ENCODE data around the gene GP9.
A peak's percentile ranks its signal among the peaks of the same experiment; 100 is the strongest.
"Not testable (repeated sequence)": the region's sequence is repeated elsewhere in the genome, so short reads cannot be mapped to it uniquely, and the experiment has no call there.

GP9 gene

DNA sequence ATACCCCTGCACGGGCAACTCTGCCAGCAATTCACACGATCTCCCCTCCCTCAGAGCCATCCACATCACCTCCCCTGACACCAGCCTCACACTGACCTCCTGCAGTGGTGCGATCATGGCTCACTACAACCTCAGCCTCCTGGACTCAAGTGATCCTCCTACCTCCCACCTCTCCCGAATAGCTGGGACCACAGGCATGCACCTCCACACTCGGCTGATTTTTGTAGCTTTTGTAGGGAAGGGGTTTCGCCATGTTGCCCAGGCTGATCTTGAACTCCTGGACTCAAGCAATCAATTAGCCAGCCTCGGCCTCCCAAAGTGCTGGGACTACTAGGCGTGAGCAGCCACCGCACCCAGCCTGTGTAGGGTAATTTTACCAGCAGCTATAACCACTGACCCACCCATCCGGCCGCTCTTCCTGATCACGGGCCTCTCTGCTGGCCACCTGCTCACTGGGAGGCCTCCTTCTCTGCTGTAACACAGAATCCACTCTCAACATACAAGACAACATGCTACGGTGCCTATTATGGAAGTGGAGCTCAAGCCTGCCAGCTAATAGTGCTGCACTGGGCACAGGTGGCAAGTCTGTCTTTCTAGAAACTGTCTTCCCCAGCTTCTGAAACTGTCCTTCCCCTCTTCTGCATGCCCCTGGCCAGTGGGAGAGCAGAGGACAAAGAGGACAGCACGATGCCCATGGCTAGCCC, 4.6 kb downstream of the GP9 start:
- intact Hi-C loops (cut with DNase I) = no loop called here
- no peak for DNase-seq

DNA sequence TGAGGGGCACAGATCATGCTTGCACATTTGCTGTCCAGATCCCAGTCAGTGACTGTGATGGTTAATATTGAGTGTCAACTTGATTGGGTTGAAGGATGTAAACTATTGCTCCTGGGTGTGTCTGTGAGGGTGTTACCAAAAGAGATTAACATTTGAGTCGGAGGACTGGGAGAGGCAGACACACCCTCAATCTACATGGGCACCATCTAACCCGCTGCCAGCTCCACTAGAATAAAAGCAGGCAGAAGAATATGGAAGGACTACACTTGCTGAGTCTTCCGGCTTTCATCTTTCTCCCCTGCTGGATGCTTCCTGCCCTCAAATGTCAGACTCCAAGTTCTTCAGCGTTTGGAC, 5.1 kb downstream of the GP9 start:
- DNase-seq = no peak
- intact Hi-C loops (cut with DNase I) = no loop called here

DNA sequence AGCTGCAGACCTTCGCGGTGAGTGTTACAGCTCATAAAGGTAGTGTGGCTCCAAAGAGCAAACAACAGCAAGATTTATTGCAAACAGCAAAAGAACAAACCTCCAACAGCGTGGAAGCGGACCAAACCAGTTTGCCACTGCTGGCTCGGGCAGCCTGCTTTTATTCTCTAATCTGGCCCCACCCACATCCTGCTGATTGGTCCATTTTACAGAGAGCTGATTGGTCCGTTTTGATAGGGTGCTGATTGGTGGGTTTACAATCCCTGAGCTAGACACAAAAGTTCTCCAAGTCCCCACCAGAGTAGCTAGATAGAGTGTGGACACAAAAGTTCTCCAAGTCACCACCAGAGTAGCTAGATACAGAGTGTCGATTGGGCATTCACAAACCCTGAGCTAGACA, 7.1 kb downstream of the GP9 start:
- DNase-seq; intact Hi-C loops (cut with DNase I): not testable (repeated sequence)

DNA sequence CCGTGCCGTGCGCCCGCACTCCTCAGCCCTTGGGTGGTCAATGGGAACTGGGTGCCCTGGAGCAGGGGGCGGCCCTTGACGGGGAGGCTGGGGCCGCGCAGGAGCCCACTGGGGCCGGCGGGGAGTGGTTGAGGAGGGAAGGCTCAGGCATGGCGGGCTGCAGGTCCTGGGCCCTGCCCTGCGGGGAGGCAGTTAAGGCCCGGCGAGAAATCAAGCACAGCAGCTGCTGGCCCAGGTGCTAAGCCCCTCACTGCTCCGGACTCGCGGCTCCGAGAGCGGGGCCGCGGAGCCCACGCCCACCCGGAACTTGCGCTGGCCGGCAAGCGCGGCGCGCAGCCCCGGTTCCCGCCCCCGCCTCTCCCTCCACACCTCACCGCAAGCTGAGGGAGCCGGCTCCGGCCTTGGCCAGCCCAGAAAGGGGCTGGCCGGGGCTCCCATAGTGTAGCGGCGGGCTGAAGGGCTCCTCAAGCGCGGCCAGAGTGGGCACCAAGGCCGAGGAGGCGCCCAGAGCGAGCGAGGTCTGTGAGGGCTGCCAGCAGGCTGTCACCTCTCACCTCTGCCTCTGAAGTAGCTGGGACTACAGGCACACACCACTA, 7.8 kb downstream of the GP9 start:
- peak in 1 of 42 donors; percentile 27 for DNase-seq
- intact Hi-C loops (cut with DNase I) = no loop called here

DNA sequence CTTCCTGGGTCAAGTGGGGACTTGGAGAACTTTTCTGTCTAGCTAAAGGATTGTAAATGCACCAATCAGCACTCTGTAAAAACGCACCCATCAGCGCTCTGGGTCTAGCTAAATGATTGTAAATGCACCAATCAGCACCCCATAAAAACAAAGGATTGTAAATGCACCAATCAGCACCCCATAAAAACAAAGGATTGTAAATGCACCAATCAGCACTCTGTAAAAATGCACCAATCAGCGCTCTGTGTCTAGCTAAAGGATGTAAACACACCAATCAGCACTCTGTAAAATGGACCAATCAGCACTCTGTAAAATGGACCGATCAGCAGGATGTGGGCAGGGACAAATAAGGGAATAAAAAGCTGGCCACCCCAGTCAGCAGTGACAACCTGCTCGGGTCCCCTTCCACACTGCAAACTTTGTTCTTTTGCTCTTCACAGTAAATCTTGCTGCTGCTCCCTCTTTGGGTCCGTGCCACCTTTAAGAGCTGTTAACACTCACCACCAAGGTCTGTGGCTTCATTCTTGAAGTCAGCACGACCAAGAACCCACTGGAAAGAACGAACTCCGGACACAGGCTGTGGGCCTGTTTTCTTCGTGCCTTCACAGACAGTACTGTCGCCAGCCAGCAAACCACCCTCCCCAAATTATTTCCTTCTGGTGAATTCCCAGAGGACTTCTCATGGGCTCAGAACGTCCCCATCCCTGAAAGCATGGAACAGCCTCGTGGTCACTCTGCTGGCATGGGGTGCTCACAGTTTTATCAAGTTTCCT, 8.9 kb downstream of the GP9 start:
- intact Hi-C loops (cut with DNase I); DNase-seq: not testable (repeated sequence)

DNA sequence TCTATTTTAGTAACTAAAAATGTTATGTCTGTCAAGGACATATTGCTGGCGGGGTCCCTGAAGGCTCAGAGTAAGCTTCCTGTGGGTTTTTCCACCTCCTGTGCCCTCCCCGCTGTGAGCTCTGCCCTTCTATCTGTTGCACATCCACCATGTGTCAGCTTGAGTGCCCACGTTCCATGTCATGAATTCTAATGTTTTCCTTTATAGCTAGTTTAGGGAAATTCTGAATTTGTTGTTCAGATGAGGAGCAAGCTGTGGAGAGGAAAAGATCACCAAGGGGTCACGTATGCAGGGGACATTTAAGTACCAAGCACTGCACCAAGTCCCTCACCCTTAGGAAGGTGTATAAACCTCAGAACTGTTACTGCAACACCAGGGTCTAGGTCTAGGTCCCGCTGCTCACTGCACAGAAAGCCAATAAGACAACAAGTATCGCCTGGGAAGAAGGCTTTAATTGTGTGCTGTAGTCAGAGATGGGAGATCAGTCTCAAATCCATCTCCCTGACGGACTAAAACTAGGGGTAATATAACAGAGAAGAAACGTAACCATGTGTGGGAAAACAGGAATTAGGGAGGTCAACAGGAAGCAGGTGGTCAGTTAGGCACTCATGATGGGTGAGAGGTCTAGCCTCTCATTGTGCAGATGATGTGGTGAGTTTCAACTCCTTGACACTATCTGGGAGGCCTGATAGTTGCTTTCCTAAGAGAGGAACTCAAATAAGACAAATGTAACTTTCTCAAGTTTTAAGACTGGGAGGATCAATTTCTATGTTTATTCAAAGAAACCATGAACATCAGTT, 9.7 kb downstream of the GP9 start:
- no peak for DNase-seq

DNA sequence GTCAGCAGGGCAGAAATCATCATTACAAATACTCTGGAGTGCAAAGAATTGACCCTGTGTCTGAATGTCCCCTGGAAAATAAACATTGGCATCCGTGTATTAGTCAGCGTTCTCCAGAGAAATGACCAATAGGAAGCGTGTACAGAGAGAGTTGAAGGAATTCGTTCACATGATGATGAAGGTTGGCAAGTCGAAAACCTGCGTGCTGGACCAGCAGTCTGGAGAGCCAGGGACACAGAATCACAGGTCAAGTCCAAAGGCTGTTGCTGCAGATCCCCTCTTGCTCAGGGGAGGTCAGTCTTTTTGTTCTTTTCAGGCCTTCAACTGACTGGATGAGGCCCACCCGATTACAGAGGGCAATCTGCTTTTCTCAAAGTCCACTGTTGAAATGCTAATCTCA, 16.6 kb downstream of the GP9 start:
- intact Hi-C loops (cut with DNase I) = no loop called here
- no peak for DNase-seq

More for the DNA sequence above, 9.7 kb downstream of the GP9 start:
- intact Hi-C loops (cut with DNase I) = no loop called here

DNA sequence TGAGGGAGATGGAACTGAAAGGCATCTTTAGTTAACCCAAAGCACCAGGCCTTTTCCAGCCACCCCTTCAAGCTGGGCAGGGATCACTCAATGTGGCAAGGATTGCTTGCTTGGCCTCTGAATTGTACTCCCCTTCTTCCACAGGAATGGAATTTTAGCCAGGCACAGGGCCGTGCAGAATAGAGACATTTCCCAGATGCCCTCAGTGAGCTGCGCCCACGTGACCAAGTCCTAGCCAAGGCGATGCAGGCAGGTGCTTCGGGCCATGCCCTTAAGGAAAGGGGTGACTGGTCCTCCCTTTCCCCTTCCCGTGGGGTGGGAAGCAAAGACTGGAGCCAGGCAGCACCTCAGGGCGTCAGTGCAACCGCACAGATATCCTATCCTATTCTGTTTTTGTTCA, 17.9 kb downstream of the GP9 start:
- DNase-seq = no peak
- intact Hi-C loops (cut with DNase I) = no loop called here

DNA sequence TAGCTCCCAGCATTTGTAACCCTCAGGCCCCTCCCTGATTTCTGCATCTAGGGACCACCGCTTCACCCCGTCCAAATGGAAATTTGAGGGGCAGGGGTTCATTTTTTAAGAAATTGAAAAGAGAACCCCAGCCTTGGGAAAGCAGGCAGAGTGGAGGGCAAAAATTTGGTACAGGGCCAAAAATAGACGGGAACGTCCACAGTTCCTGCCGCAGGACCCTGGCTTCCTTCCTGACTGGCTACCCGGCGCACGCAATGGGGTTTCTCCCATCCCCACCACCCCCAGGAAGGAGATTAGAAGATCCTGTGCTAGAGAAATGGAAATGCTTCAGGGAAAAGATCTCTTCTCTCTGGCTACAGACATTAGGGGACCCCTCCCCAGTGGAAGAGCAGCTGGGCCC, 20.9 kb downstream of the GP9 start:
- intact Hi-C loops (cut with DNase I) = no loop called here

DNA sequence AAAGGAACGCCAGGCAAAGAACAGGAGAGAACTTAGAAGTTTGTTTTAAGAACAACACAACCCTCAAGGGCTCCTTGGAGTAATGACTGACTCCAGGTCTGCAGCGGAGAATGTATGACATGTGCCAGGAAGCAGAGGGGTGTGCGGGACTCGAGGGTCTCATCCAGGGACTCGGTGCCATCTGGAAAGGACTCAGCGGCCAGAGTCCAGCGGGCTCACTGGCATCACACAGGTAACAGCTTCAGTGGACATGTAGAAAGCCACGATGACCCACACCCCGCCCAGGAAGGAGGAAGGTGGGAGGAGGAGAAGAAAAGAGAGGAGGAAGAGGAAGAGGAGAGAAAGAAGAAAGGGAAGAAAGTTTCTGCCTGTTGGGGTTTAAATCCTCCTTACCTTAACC, 21.4 kb downstream of the GP9 start:
- intact Hi-C loops (cut with DNase I) = no loop called here
- DNase-seq = no peak

More for the DNA sequence above, 20.9 kb downstream of the GP9 start:
- DNase-seq = no peak

DNA sequence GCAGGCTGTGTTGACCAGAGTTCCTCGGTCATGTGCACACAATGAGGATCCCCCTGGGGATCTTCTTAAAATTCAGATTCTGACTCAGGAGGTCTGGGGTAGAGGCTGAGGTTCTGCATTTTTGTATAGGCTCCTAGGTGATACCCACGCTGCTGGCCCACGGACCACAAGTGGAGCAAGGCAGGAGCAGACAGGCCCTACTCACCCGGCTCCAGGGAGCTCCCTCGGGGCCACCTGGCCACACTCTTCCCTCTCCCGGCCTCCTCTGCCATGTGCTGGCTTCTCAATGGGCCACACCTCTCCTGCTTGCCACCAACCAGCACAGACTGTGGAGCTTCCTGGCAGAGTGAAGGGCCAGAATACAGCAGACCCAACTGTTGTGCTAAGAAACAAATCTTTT, 23.9 kb downstream of the GP9 start:
- no peak for DNase-seq
- intact Hi-C loops (cut with DNase I) = no loop called here

DNA sequence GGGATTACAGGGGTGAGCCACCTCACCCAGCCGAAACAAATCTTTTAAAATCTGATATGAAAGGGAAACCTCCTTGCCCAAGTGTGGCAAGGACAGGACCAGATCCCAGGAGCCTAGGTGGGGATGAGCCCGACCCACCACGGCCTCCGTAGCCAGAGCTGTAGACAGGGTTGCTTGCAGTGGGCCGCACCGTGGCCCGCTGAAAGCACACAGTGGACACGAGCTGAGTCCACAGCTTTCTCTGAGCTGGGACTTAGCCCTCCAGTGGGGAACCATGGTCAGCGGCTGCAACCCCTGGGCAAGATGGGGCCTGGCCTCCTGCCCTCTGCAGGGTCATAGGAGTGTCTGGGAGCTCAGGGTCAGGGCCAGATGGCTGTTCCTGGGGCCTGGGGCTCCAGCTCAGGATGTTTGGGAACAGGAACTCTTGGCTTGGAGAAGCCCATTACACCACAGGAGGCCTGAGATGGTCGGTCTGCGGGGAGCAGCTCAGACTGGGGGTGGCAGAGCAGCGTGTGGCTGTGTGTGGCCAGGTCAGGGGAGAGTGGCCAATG, 24.7 kb downstream of the GP9 start:
- intact Hi-C loops (cut with DNase I) = no loop called here
- DNase-seq = no peak

DNA sequence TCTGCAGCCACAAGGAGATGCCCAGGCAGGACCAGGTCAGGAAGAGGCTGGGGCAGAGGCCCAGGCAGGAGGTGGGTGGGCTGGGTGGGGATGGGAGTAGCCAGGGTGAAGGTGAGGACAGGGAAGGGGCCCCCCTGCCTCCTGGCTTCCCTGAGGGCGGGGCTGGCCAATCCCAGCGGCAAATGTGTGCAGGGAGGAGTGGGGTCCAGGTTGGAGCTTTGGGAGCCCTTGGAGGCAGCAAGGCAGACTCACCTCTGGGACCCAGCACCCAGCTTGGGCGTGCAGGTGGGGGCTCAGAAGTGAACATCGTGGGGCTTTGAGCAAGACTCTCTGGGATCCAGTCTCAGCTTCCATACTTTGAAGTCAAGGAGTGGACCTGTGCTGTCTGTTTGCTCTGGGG, 25.2 kb downstream of the GP9 start:
- DNase-seq = no peak
- intact Hi-C loops (cut with DNase I) = no loop called here

DNA sequence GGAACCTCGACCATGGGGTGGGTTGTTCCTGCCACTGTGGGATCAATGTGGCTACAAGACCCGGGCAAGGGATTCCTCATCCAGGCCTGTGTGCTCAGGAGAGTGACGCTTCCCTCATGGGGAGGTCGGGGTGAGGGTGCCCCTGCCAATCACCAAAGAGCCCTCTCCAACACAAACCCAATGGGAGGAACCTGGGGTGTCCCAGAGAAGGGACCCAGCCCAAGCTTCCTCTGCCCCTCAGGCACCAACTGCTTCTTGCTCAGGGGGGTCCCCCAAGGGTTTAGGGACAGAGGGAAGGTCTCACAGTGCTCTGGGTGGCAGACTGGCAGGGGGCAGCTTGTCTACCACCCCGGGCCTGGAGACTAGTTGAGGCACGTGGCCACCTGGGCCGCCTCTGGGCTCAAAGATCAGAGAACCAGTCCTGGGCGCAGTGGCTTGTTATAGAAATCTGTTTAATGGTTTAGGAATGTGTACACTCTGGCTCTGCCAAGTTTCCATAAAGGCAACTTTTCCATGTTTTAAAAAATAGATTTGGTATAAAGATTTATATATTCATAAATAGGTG, 26.6 kb downstream of the GP9 start:
- DNase-seq = peak in 1 of 42 donors; percentile 6
- intact Hi-C loops (cut with DNase I) = no loop called here

DNA sequence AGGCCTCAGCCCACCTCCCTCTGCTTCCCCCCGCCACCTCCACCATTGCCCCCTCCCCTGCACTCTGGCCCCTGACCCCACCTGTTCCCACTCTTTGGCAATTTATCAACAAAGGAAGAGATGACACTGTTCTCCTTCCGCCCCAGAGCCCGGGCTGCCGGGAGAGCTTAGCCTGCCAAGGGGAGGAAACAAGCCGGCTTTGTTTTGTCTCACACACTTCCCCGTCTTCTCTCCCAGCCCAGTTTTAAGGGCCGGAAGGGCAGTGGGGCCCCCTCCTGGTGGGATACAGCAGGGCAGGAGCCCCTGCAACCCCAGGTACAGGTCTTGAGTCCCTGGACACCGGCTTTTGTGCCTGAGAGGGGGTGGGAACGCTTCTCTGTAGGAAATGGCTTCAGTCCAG, 27.3 kb downstream of the GP9 start:
- DNase-seq = peak in 31 of 42 donors; percentile 2 to 71 (median 40)
- intact Hi-C loops (cut with DNase I) = not testable (repeated sequence)

DNA sequence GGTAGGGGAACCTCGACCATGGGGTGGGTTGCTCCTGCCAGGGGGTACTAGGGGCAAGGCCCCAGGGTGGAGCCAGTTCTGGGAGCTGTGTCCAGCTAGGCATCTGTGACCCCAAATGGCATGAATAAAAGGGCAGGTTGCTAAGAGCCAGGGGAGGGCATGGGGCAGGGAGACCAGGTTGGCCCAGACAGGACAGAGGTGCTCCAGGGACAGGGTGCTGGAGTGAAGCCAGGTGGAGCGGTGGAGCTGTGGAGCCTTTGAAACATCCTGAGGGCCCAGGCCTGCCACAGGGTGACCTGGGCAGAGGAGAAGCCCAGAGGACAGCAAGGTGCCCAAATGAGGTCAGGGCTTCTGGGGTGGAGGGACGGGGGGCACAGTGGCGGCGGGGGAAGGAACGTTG, 27.7 kb downstream of the GP9 start:
- not testable (repeated sequence) for DNase-seq

DNA sequence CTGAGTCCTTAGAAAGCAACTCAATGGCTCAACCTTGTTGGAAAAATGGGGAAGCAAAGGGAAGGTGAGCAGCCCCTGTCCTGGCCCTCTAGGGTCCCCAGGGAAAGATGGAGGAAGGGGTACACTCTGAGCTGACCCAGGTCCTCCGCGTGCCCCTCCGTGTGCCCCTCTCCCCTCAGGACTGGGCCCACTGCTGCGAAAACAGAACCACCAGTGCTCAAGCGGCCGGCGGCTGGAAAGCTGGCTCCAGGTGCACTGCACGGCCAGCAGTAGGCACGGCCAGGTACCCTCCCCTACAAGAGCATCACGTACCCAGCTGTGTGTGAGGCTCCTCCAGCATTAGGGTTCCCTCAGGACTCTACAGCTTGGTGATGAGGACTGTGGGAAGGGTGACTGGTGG, 34.7 kb downstream of the GP9 start:
- intact Hi-C loops (cut with DNase I) = no loop called here
- DNase-seq = no peak

More for the DNA sequence above, 27.7 kb downstream of the GP9 start:
- intact Hi-C loops (cut with DNase I) = not testable (repeated sequence)

DNA sequence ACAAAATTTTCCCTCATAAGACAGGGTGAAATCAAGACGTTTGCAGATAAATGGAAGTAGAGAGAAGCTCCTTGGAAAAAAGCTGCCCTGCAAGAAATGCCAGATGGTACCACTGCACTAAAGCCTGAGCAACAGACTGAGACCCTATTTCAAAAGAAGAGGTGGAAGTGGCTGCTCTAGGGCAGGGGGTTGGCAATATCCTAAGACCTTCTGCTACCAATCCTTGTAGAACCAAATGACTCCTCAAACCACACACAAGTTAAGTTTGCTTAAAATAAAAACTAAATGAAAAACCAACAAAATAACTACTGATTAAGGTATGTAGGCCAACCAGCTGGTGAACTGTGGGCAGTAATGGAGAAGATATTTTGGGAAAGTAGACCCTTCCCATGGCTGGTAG, 39.7 kb downstream of the GP9 start:
- intact Hi-C loops (cut with DNase I) = no loop called here

More for the DNA sequence above, 39.7 kb downstream of the GP9 start:
- no peak for DNase-seq
